ENCODE results near the gene GSK3B.

Gene GSK3B

DNA sequence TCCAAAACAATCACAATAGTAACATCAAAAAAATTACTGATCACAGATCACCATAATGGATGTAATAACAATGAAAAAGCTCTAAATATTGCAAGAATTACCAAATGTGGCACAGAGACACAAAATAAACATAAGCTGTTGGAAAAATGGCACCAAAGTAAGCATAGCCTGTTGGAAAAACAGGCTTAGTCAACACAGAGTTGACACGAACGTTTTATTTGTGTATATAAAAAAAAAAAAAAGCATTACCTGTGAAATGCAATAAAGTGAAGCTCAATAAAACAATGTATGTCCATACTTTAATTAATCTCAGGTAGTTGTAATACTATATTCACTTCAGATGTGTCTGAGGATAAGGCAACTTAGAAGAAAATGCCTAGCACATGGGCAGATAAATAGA, 235.3 kb downstream of the GSK3B start:
- TF ChIP-seq, protein P1, sequence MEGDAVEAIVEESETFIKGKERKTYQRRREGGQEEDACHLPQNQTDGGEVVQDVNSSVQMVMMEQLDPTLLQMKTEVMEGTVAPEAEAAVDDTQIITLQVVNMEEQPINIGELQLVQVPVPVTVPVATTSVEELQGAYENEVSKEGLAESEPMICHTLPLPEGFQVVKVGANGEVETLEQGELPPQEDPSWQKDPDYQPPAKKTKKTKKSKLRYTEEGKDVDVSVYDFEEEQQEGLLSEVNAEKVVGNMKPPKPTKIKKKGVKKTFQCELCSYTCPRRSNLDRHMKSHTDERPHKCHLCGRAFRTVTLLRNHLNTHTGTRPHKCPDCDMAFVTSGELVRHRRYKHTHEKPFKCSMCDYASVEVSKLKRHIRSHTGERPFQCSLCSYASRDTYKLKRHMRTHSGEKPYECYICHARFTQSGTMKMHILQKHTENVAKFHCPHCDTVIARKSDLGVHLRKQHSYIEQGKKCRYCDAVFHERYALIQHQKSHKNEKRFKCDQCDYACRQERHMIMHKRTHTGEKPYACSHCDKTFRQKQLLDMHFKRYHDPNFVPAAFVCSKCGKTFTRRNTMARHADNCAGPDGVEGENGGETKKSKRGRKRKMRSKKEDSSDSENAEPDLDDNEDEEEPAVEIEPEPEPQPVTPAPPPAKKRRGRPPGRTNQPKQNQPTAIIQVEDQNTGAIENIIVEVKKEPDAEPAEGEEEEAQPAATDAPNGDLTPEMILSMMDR (IDR thresholded peaks at IDR 0.05; ENCODE audit: borderline replicate concordance, insufficient read depth, low read depth, low read length) = no peak
- H3K4me3 ChIP-seq (ENCODE audit: low read depth, low read length) = no peak overlapping the region

DNA sequence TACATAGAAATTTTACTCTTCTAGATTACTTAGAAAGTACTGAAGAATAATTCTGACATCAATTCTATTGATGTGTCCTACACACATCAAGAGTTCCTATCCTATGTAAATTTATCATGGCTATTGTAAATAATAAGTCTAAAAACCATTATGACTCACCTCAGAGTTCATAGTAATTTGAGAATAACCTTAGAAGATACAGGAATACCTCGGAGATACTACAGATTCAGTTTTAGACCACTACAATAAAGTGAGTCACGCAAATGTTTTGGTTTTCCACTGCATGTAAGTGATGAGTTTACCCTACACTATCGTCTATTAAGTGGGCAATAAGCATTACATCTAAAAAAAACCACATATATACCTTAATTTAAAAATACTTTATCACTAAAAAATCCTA, 237.6 kb downstream of the GSK3B start:
- TF ChIP-seq, protein P1 (IDR thresholded peaks at IDR 0.05; ENCODE audit: borderline replicate concordance, insufficient read depth, low read depth, low read length) = no peak
- no peak overlapping the region for H3K4me3 ChIP-seq (ENCODE audit: low read depth, low read length)

DNA sequence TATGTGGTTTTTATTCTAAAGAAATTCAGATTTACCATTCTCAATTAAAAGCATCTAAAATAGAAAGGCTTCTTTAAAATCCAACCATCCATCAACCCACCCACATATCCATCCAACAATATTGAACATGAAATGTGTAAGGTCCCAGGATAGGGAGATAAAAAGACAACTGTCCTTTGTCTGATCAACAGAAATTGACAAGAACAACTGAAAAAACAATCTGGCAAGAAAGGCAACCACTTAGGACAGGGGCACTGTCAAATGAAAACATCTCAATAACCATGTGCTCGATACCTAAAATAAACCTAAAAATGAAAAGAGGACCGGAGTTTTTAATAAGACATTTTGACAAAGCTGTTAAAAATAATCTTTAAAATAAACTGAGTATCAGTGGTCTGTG, 245.1 kb downstream of the GSK3B start:
- no peak overlapping the region for H3K4me3 ChIP-seq (ENCODE audit: low read depth, low read length)
- TF ChIP-seq, protein P1 (IDR thresholded peaks at IDR 0.05; ENCODE audit: borderline replicate concordance, insufficient read depth, low read depth, low read length) = no peak

DNA sequence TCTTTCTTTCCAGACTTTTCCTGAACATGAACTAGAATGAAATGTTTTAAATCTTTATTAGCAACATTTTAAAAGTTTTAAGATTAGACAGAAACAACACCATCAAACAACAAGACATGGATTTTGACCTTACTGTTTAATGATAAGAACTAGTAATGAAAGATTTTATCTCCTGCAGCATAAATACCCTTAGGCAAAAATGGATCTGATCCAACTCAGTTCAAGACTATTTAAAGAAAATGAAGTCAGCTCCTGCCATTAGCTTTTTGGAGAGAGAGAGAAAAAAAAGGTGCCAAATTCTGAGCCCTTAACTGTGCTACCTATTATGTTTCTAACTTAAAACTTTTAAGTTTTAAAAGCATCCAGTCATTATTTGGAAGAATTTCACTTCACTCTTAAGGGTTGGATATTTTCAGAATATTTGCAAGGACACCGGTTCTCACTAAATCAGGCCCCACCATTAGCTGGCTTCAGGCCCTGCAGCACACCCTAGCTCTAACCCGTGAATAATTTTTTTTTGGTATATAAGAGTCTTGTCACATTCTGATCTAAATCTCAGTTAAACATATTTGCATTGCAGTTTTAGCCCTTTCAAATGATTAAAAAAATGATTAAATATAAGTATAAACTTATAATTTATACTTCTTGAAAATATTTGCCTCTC, 252.3 kb downstream of the GSK3B start:
- TF ChIP-seq, protein P1 (IDR thresholded peaks at IDR 0.05; ENCODE audit: borderline replicate concordance, insufficient read depth, low read depth, low read length) = no peak
- H3K4me3 ChIP-seq (ENCODE audit: low read depth, low read length) = no peak overlapping the region

DNA sequence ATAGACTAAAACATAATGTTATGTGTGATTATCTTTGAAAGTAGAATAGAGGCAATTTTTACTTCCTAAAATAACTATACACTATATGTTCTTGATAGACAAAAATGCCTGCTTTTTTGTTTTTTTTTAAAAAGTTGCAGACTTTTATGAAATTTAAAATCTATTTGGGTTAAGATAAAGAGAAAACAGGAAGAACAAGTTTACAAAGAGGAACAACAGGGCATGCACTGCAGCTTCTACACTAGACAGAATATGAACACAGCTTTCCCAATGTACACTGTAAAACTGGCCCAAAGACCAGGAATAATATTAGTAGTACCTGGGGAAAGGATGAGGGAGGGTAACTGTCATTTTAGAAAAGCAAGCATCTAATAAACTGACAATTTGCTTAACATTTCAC, 258.7 kb downstream of the GSK3B start:
- TF ChIP-seq, protein P1 (IDR thresholded peaks at IDR 0.05; ENCODE audit: borderline replicate concordance, insufficient read depth, low read depth, low read length) = no peak

DNA sequence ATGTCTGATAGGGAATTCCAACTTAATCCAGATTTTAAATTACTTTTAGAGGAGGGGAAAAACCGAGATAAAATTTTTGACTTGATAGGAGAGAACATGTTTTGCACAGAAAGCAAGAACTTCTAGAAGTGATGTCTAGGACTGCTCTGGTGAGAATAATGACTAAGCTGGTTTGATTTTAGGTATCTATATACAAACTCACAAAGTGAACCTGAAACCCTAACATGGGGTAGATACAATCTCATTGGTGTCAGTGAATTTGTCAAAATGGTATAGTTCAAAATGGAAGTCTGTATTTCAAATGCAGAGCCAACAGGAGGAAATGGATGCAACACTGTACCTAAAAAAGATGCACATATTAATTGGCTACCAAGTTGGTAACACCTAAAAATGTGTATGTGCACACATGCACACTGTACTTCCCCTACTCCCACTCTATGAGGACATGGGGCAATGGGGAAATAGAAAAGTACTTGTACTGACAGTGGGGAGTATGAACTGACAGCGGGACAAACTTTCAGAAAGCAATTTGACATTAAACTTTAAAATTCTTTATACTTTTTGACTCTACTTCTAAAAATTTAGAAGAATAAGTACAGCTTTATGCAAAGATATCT, 259.4 kb downstream of the GSK3B start:
- TF ChIP-seq, protein P1 (IDR thresholded peaks at IDR 0.05; ENCODE audit: borderline replicate concordance, insufficient read depth, low read depth, low read length) = no peak
- no peak overlapping the region for H3K4me3 ChIP-seq (ENCODE audit: low read depth, low read length)

More for the DNA sequence above, 258.7 kb downstream of the GSK3B start:
- H3K4me3 ChIP-seq (ENCODE audit: low read depth, low read length) = no peak overlapping the region

DNA sequence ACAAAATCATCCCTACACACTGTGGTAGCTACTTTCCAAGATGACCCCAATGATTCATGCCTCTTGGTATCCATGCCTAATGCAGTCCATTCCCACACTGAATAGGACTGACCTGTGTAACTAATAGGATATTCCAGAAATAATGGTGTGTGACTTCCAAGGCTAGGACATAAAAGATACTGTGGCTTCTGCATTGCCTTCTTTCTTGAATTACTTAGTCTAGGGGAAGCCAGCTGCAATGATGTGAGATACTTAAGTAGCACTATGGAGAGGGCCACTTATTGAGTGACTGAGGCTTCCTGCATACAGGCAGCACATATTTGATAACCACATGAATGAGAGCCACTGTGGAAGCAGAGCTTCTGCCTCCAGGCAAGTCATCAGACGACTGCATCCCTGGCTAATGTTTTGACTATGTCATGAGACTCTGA, 262.3 kb downstream of the GSK3B start:
- H3K4me3 ChIP-seq (ENCODE audit: low read depth, low read length) = no peak overlapping the region
- TF ChIP-seq, protein P1 (IDR thresholded peaks at IDR 0.05; ENCODE audit: borderline replicate concordance, insufficient read depth, low read depth, low read length) = no peak

Measured in GM12875 (cell line).